SW480 (cell line): ENCODE data around the gene RAB44.
A peak's percentile ranks its signal among the peaks of the same experiment; 100 is the strongest.

Experiments used
- DNase-seq: peaks from one replicate; pipeline ENCODE4 v3.0.0-alpha.2; 2016; ENCODE audit warnings: low spot score

RAB44 gene

DNA sequence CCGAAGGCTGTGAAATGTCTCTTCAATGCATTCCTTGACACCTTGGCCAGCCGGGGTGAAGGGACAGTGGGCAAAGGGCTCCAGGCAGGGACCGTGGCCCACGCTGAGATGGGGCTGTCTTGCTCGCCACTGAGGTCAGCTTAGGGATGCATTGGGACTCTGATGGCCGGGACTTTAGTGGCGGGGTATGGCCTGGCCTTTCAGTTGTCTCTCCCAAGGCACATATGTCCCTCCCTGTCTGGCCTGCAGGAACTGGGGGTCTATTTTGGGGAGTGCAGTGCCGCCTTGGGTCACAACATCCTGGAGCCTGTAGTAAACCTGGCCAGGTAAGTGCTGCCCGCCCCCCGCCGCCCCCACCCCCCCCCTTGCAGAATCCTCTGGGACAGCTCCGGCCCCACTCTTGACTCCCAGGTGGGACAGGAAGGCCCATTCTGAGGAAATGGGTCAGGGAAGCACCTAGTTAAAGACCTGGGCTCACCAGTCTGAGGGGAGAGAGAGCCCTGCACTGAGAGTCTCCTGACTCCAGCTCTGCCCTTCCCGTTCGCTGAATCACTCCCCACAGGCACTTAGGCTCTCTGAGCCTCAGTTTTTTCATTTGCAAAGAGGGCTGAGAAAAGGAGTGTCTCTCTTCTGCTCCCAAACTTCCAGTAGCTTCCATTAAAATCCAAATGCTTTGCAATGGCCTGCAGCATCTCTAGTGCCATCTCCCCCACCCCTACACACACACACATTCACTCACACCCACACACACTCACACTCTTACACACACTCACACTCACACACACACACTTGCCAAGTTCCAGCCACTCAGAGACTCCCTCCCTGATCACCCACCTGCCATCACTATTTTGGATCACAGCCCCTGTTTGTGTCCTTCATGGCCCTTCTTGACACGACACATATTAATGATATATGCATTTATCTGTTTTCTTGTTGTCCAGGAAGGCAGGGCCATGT is 33.1 kb downstream of the RAB44 start:
- DNase-seq, result no peak

DNA sequence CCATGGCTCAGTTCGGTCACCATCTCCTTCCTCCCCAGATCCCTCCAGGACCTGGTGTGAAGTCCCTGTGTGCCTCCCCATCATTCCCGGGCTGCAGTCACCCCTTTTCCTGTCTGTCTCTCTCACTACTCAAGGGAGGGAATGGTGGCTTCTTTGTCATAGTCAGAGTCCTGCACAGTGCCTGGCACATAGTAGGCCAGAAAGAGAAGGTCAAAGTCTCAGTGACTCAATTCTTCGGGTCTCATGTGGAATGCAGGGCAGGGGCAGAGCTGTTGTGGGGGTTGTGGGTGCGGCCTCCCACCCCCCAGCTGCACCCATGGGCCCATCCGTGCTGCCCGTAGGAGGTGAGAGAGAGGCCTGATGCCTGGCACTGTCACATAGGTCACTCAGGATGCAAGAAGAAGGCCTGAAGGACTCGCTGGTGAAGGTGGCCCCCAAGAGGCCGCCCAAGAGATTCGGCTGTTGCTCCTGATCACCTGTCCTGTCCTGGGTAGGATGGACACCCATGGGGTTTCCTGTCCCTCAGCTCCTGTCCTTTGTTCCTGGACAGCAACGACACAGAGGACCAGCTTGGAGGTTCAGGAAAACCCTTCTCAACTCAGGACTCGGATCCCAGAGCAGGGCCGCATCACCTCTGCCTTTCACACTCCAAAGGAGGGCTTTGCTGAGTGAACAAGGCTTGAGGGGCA is 34.1 kb downstream of the RAB44 start:
- DNase-seq, result no peak

GRCh38 chr6:36733300-36733699 is 35.7 kb downstream of the RAB44 start:
- DNase-seq, result no peak

DNA sequence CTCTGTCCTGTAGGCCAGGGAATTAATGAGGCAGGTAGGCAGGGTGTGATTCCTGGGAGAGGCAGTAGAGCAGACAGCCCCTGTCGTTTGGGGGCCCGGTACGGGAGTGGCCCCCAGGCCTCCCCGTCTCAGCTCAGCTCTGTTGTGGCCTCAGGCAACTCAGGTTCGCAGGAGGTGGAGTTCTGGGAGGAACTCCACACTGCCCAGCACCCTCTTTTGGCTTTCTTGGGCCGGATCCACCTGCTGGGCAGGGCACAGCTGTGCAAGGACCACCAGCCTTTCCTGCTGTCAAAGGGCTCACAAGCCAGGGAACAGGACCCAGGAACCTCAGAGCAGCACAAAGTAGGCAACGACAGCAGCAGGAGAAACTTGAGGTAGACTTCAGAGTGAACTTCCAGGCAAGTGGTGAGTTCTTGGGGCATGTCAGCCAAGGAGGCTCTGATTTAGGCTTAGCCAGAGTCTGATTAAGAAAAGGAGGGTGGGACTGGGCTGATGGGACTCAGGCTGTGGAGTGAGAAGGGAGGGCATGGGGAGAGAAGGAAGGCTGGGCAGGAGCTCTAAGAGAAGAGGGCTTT is 36.9 kb downstream of the RAB44 start:
- DNase-seq, result no peak

GRCh38 chr6:36735110-36736071 is 37.8 kb downstream of the RAB44 start:
- DNase-seq, result no peak

DNA sequence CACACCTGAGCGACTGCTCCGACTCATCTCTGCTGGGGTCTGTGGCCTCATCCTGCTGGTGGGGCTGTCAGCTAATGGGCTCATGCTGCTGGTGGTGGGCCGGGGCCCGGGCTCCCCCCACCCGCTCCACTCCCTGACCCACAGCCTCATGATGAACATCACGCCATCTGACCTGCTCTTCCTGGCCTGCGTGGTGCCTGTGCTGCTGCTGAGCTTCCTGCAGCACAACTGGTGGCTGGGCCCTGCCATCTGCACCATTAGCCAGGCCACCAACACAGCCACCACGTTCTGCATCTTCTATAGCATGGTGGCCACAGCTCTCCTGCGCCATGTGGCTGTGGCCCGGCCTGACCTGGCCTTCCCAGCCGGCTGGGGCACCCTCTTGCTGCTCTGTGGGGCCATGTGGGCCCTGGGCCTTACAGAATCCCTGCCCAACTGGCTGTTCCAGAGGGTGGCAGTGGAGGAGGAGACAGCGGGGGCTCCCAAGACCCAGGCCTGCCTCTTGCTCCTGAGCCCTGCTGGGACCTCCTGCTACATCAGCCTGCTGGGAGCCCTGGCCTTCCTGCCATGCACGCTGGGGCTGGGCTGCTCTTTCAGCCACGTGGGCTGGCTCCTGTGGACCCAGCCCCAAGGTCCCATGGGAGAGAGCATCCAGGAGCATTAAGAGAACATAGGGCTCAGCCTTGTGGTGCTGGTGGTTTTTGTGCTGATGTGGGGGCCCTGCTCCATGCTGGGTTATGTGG is 39.6 kb downstream of the RAB44 start:
- no peak for DNase-seq

- DNase-seq, result no peak
Measured at GRCh38 chr6:36738108-36738507, 40.5 kb downstream of the RAB44 start.

- DNase-seq, result no peak
Measured at GRCh38 chr6:36739947-36740817, 42.6 kb downstream of the RAB44 start.

GRCh38 chr6:36740818-36741179 is 43.2 kb downstream of the RAB44 start:
- no peak for DNase-seq

GRCh38 chr6:36742146-36742545 is 44.5 kb downstream of the RAB44 start:
- DNase-seq, result no peak

GRCh38 chr6:36743032-36743431 is 45.4 kb downstream of the RAB44 start:
- DNase-seq, result no peak

DNA sequence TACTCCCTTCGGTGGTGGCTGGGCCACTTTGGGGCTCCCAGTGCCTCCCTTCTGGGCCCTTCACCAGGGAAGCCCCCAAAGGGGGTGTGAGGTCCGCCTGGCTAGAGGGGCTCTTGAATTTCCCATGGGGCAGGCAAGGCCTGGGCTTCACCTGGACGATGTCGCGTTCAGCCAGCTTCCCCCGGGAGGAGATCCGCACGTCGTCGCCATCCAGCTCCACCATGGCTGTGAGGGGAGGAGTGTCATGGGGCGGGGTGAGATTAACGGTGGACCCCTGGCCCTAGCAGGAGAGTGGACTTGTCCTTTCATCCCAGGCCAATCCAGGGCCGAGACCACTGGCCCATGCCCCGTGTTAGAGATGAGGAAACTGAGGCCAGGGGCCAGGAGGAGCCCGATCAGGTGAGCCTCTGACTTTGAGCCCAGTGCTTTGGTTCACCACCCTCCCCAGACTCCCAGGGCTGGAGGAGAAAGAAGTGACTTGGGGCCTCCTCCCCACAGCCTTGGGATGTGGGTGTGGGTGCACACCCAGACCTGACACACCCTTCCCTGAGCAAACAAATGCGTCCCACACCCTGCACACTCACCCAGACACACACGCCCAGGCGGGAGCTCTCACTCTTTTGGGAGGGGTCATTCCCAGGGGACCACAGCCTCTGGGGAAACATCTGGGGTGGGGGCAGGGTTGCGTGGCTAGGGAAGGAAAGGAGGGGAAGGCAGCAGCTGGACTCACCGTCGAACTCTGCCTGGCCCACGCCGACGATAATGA is 46.1 kb downstream of the RAB44 start:
- peak; percentile 17 for DNase-seq

DNA sequence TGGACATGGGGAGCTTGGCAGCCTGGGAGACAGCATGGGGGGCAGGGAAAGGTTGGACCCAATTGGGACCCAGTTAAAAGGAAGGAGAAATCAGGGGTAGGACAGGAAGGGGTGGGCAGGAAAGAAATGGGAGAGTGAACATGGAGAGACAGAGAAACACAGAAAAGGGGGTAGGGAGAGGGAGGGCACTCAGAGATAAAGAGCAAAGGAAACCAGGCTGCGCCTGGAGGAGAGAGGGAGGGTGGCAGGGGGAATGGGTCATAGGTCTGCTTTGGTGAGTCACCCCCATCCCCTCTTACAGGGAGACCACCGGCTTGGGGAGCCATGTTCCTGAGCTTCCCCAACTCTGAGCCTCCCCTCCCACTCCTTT is 46.7 kb downstream of the RAB44 start:
- DNase-seq, result no peak

GRCh38 chr6:36745283-36745682 is 47.7 kb downstream of the RAB44 start:
- DNase-seq, result no peak

DNA sequence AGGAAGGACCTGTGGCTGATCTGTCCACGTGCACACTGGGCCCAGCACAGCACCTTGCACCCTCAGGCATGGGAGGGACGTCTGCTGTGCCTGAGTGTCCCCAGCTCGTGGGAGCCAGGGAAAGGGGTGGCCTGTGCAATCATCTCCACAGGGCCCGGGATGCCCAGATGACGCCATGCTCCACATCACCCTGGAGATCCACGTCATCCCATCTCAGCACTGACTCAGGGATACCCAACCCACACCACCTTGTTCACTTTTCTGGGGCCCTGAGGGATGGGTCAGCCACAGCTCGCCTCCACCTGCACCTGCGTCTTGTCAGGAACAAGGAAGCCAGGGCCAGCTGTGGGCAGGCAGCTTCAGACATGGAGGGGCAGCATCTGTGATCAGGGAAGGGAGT is 48.2 kb downstream of the RAB44 start:
- DNase-seq, result no peak

GRCh38 chr6:36746251-36746650 is 48.6 kb downstream of the RAB44 start:
- DNase-seq, result no peak

GRCh38 chr6:36749829-36750489 is 52.3 kb downstream of the RAB44 start:
- no peak for DNase-seq

GRCh38 chr6:36751091-36751490 is 53.5 kb downstream of the RAB44 start:
- no peak for DNase-seq

DNA sequence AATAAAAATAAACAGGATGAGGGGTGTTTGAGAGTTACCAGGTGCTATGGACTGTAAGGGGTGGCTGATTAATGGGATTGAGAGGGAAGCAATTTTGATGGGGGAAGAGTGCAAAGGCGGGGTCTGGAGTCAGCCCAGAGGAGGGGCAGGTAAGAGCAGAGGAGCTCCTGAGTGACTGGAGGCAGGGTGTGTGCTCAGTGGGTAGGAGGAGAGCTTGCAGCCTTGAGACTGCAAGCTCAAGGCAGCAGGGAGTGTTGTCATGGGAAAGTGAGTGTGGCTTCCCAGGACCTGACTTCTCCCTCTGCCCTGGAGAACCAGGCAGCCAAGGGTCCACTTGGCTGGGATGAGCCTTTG is 54.2 kb downstream of the RAB44 start:
- no peak for DNase-seq
